T-helper 1 cell treated with Interleukin-12 subunit alpha and Interleukin-12 subunit beta and Interleukin-4 antibody, amounts not matched to agents 30 μg/mL and 1 μg/mL, for 36 hours (primary cell): Measurements from ENCODE around the gene UBAC1.
"Not testable (repeated sequence)": the region's sequence is repeated elsewhere in the genome, so short reads cannot be mapped to it uniquely, and the experiment has no call there.

Source experiments
- H3K27ac Mint-ChIP-seq: one replicate; pipeline ENCODE4 v1.8.0; 2021; ENCODE audit warnings: mild to moderate bottlenecking, mixed read lengths
- H3K27me3 Mint-ChIP-seq: one replicate; pipeline ENCODE4 v1.8.0; 2021; ENCODE audit warnings: low read depth, mixed read lengths
- H3K36me3 Mint-ChIP-seq: one replicate; pipeline ENCODE4 v1.8.0; 2021; ENCODE audit warnings: low read depth, mixed read lengths
- H3K4me1 Mint-ChIP-seq: one replicate; pipeline ENCODE4 v1.8.0; 2021; ENCODE audit warnings: low read depth, mixed read lengths
- H3K4me3 Mint-ChIP-seq: one replicate; pipeline ENCODE4 v1.8.0; 2021; ENCODE audit warnings: mild to moderate bottlenecking, moderate library complexity, mixed read lengths
- H3K9me3 Mint-ChIP-seq: one replicate; pipeline ENCODE4 v1.8.0; 2021; ENCODE audit warnings: mixed read lengths

UBAC1 gene

GRCh38 chr9:135975834-135976233 is 14.7 kb upstream of the UBAC1 start:
- Mint-ChIP-seq H3K9me3 (no peaks in the 10 kb centered on the region), H3K27ac (no peak overlapping the region), H3K36me3 (no peaks in the 10 kb centered on the region), H3K4me1 (peaks cover 6% of the 10 kb centered on the region), H3K27me3 (no peaks in the 10 kb centered on the region), H3K4me3 (no peak overlapping the region)

- H3K27me3 Mint-ChIP-seq = no peaks in the 10 kb centered on the region
- H3K4me3 Mint-ChIP-seq = no peak overlapping the region
- H3K27ac Mint-ChIP-seq = no peak overlapping the region
- H3K4me1 Mint-ChIP-seq = peaks cover 4% of the 10 kb centered on the region
- no peaks in the 10 kb centered on the region for H3K9me3 Mint-ChIP-seq
- H3K36me3 Mint-ChIP-seq = no peaks in the 10 kb centered on the region
Observed at GRCh38 chr9:135974220-135974573, 13.0 kb upstream of the UBAC1 start.

GRCh38 chr9:135973277-135974219 is 12.4 kb upstream of the UBAC1 start:
- no peaks in the 10 kb centered on the region for H3K27me3 Mint-ChIP-seq
- no peaks in the 10 kb centered on the region for H3K4me1 Mint-ChIP-seq
- H3K4me3 Mint-ChIP-seq = no peak overlapping the region
- H3K27ac Mint-ChIP-seq = no peak overlapping the region
- no peaks in the 10 kb centered on the region for H3K36me3 Mint-ChIP-seq
- H3K9me3 Mint-ChIP-seq = no peaks in the 10 kb centered on the region

GRCh38 chr9:135971892-135972291 is 10.7 kb upstream of the UBAC1 start:
- H3K9me3 Mint-ChIP-seq = no peaks in the 10 kb centered on the region
- H3K27ac Mint-ChIP-seq = no peak overlapping the region
- H3K36me3 Mint-ChIP-seq = no peaks in the 10 kb centered on the region
- H3K4me3 Mint-ChIP-seq = no peak overlapping the region
- H3K4me1 Mint-ChIP-seq = peaks cover 6% of the 10 kb centered on the region
- H3K27me3 Mint-ChIP-seq = peaks cover 6% of the 10 kb centered on the region

GRCh38 chr9:135971111-135971766 is 10.1 kb upstream of the UBAC1 start:
- Mint-ChIP-seq H3K9me3 (no peaks in the 10 kb centered on the region), H3K4me3 (no peak overlapping the region), H3K27ac (no peak overlapping the region), H3K27me3 (peaks cover 6% of the 10 kb centered on the region), H3K36me3 (no peaks in the 10 kb centered on the region), H3K4me1 (peaks cover 6% of the 10 kb centered on the region)

GRCh38 chr9:135970128-135970815 is 9.1 kb upstream of the UBAC1 start:
- Mint-ChIP-seq H3K27ac (no peak overlapping the region), H3K36me3 (no peaks in the 10 kb centered on the region), H3K4me3 (no peak overlapping the region), H3K27me3 (peaks cover 6% of the 10 kb centered on the region), H3K9me3 (no peaks in the 10 kb centered on the region), H3K4me1 (peaks cover 6% of the 10 kb centered on the region)

GRCh38 chr9:135969064-135969683 is 8.0 kb upstream of the UBAC1 start:
- Mint-ChIP-seq H3K27ac (no peak overlapping the region), H3K4me3 (no peak overlapping the region), H3K4me1 (peaks cover 6% of the 10 kb centered on the region), H3K36me3 (no peaks in the 10 kb centered on the region), H3K9me3 (no peaks in the 10 kb centered on the region), H3K27me3 (peaks cover 6% of the 10 kb centered on the region)

- no peak overlapping the region for H3K4me3 Mint-ChIP-seq
- H3K36me3 Mint-ChIP-seq = no peaks in the 10 kb centered on the region
- peaks cover 6% of the 10 kb centered on the region for H3K4me1 Mint-ChIP-seq
- H3K9me3 Mint-ChIP-seq = no peaks in the 10 kb centered on the region
- no peak overlapping the region for H3K27ac Mint-ChIP-seq
- peaks cover 6% of the 10 kb centered on the region for H3K27me3 Mint-ChIP-seq
Observed at GRCh38 chr9:135968601-135969000, 7.4 kb upstream of the UBAC1 start.

GRCh38 chr9:135968083-135968476 is 6.9 kb upstream of the UBAC1 start:
- peaks cover 6% of the 10 kb centered on the region for H3K27me3 Mint-ChIP-seq
- H3K4me3 Mint-ChIP-seq = no peak overlapping the region
- H3K27ac Mint-ChIP-seq = no peak overlapping the region
- H3K4me1 Mint-ChIP-seq = peaks cover 6% of the 10 kb centered on the region
- H3K36me3 Mint-ChIP-seq = no peaks in the 10 kb centered on the region
- H3K9me3 Mint-ChIP-seq = no peaks in the 10 kb centered on the region

- Mint-ChIP-seq H3K4me1 (peaks cover 11% of the 10 kb centered on the region), H3K27me3 (peaks cover 15% of the 10 kb centered on the region)
- H3K36me3 Mint-ChIP-seq, H3K9me3 Mint-ChIP-seq, H3K4me3 Mint-ChIP-seq, H3K27ac Mint-ChIP-seq: not testable (repeated sequence)
Observed at GRCh38 chr9:135966916-135967260, 5.7 kb upstream of the UBAC1 start.

- Mint-ChIP-seq H3K9me3 (no peaks in the 10 kb centered on the region), H3K4me3 (no peak overlapping the region), H3K27ac (no peak overlapping the region), H3K27me3 (peaks cover 15% of the 10 kb centered on the region), H3K4me1 (peaks cover 13% of the 10 kb centered on the region), H3K36me3 (no peaks in the 10 kb centered on the region)
Observed at GRCh38 chr9:135965124-135965756, 4.1 kb upstream of the UBAC1 start.

GRCh38 chr9:135963938-135964337 is 2.8 kb upstream of the UBAC1 start:
- Mint-ChIP-seq H3K4me3 (no peak overlapping the region), H3K36me3 (no peaks in the 10 kb centered on the region), H3K27ac (no peak overlapping the region), H3K9me3 (no peaks in the 10 kb centered on the region), H3K27me3 (peaks cover 15% of the 10 kb centered on the region), H3K4me1 (peaks cover 21% of the 10 kb centered on the region)

GRCh38 chr9:135963338-135963737 is 2.2 kb upstream of the UBAC1 start:
- H3K36me3 Mint-ChIP-seq = no peaks in the 10 kb centered on the region
- H3K27ac Mint-ChIP-seq = no peak overlapping the region
- no peaks in the 10 kb centered on the region for H3K9me3 Mint-ChIP-seq
- peaks cover 15% of the 10 kb centered on the region for H3K27me3 Mint-ChIP-seq
- no peak overlapping the region for H3K4me3 Mint-ChIP-seq
- H3K4me1 Mint-ChIP-seq = peaks cover 21% of the 10 kb centered on the region

- no peak overlapping the region for H3K4me3 Mint-ChIP-seq
- peaks cover 22% of the 10 kb centered on the region for H3K4me1 Mint-ChIP-seq
- peaks cover 13% of the 10 kb centered on the region for H3K27me3 Mint-ChIP-seq
- no peak overlapping the region for H3K27ac Mint-ChIP-seq
- no peaks in the 10 kb centered on the region for H3K36me3 Mint-ChIP-seq
- H3K9me3 Mint-ChIP-seq = no peaks in the 10 kb centered on the region
Observed at GRCh38 chr9:135962696-135963307, 1.6 kb upstream of the UBAC1 start.
